Adrenal gland (tissue), 5 donors: ENCODE measurements around the gene TRAF3IP3.

Experiments
- POLR2A ChIP-seq, 2 donors: fragments of 450-650 bp; IDR thresholded peaks; one replicate each; pipeline ENCODE4 v1.6.1; 2017; ENCODE audit warnings: antibody characterized with exemption in 2 of 2, mild to moderate bottlenecking in 2 of 2, moderate library complexity in 1 of 2
- TF ChIP-seq, protein P1 (sequence below), 6 experiments: fragments of 450-650 bp in 4 of 6; fragments of 200-600 bp in 2 of 6; sonication (generic) in 1 of 6; IDR thresholded peaks; 1 replicate in 5 of 6; 2 replicates in 1 of 6; pipeline versions ENCODE4 v1.5.1 to v1.8.0; 2016 to 2021; ENCODE audit warnings: antibody characterized with exemption in 6 of 6, mild to moderate bottlenecking in 2 of 6, moderate library complexity in 1 of 6
- donor health status: DM: no; HTN: no; CAD: no.

- no peak for TF ChIP-seq POLR2A (IDR thresholded peaks at IDR 0.05)
- TF ChIP-seq, protein P1, sequence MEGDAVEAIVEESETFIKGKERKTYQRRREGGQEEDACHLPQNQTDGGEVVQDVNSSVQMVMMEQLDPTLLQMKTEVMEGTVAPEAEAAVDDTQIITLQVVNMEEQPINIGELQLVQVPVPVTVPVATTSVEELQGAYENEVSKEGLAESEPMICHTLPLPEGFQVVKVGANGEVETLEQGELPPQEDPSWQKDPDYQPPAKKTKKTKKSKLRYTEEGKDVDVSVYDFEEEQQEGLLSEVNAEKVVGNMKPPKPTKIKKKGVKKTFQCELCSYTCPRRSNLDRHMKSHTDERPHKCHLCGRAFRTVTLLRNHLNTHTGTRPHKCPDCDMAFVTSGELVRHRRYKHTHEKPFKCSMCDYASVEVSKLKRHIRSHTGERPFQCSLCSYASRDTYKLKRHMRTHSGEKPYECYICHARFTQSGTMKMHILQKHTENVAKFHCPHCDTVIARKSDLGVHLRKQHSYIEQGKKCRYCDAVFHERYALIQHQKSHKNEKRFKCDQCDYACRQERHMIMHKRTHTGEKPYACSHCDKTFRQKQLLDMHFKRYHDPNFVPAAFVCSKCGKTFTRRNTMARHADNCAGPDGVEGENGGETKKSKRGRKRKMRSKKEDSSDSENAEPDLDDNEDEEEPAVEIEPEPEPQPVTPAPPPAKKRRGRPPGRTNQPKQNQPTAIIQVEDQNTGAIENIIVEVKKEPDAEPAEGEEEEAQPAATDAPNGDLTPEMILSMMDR (IDR thresholded peaks at IDR 0.05), result no peak
Measured at GRCh38 chr1:209803568-209803967, 47.7 kb downstream of the TRAF3IP3 start.
